Measurements from ENCODE around the gene TBC1D13. TPM values are rescaled to one million over a fixed set of nuclear protein-coding genes. Genes with fewer than 3 reads are reported as not detected.

The TBC1D13 gene
- total and polyA plus RNA-seq, 10 of the 15 experiments (the other 5 are each of a cell fraction or from before 2014, with no cell fraction given): 3.0 to 23.1 (median 16.5) TPM

GRCh38 chr9:128757602-128758001 lies 29.5 kb upstream of the TBC1D13 start:
- Histone ChIP-seq H3K9me3 (replicated peaks; ENCODE audit: control insufficient read depth, insufficient read depth, low read length) (no peaks in the 10 kb centered on the region), H3K27ac (ENCODE audit: control insufficient read depth, insufficient read depth) (no peak overlapping the region), H3K4me1 (ENCODE audit: control insufficient read depth, insufficient read depth, low read length) (no peaks in the 10 kb centered on the region), H3K36me3 (ENCODE audit: control insufficient read depth in 2 of 2, insufficient read depth in 2 of 2, low read length in 1 of 2) (no peaks in the 10 kb centered on the region; a peak in 1 of 4 replicates), H3K9ac (ENCODE audit: control insufficient read depth, insufficient read depth, low read length) (no peak overlapping the region), H3K4me2 (ENCODE audit: control insufficient read depth, insufficient read depth) (no peak overlapping the region), H3K27me3 (replicated peaks in 1 of 2; ENCODE audit: control insufficient read depth in 2 of 2, insufficient read depth in 2 of 2, low read length in 1 of 2) (no peaks in the 10 kb centered on the region), H3K4me3 (no peak overlapping the region), H3K79me2 (ENCODE audit: control insufficient read depth, insufficient read depth, low read length) (no peaks in the 10 kb centered on the region), H4K20me1 (ENCODE audit: control insufficient read depth, insufficient read depth) (no peaks in the 10 kb centered on the region), H2AFZ (ENCODE audit: control insufficient read depth, low read depth, low read length) (no peak overlapping the region)
- BruUV-seq (replicated peaks): no TSS peak
- ChIA-PET RAD21 (ENCODE audit: unreplicated experiment) (no interaction called here), SMC1A (ENCODE audit: uncharacterized antibody, unreplicated experiment) (no interaction called here), POLR2A (interaction anchor here (0.6 to 0.7 kb wide), 2 partner anchors 11 to 31 kb away, joined by 3 to 10 read pairs; no protein-coding TSS in a partner anchor), CTCF (no interaction called here)
- no peak for TF ChIP-seq NR2F1 (conservative IDR thresholded peaks at IDR 0.05)
- TF ChIP-seq EP300 (IDR thresholded peaks at IDR 0.05; ENCODE audit: borderline replicate concordance in 1 of 2, control insufficient read depth in 1 of 2, low read depth in 2 of 2, low read length in 2 of 2): no peak
- TF ChIP-seq NFYB (IDR thresholded peaks at IDR 0.05; ENCODE audit: insufficient read depth, low read depth, low read length): no peak
- DNase-seq (ENCODE audit: low read depth, low spot score): no peak
- intact Hi-C loops (cut with micrococcal nuclease; ENCODE audit: unreplicated experiment): no loop called here
- no peak for FAIRE-seq
- WGBS (ENCODE audit: insufficient coverage, insufficient replicate concordance, low lambda C conversion rate, missing lambda C conversion rate): 95% methylated on average over 6 of the region's 6 CpGs
- in situ Hi-C loops (cut with MboI): no loop called here
- ATAC-seq: no peak

GRCh38 chr9:128762671-128763449 lies 24.2 kb upstream of the TBC1D13 start:
- ChIA-PET SMC1A (ENCODE audit: uncharacterized antibody, unreplicated experiment) (interaction anchor here (1.2 kb wide), 1 partner anchor 25 kb away, joined by 3 read pairs; no protein-coding TSS in a partner anchor), CTCF (interaction anchor here (0.8 kb wide), 1 partner anchor 19 kb away, joined by 4 read pairs; no protein-coding TSS in a partner anchor), POLR2A (interaction anchor here (0.6 to 0.7 kb wide), 2 partner anchors 16 to 186 kb away, joined by 3 to 8 read pairs; no protein-coding TSS in a partner anchor), RAD21 (ENCODE audit: unreplicated experiment) (no interaction called here)
- in situ Hi-C loops (cut with MboI): no loop called here
- TF ChIP-seq WRNIP1 (IDR thresholded peaks at IDR 0.05; ENCODE audit: borderline replicate concordance, low read depth, low read length) (no peak), STAT3 (IDR thresholded peaks at IDR 0.05; ENCODE audit: low read depth, low read length) (no peak), SREBF2 (IDR thresholded peaks at IDR 0.05; ENCODE audit: low read length) (no peak), RFX5 (IDR thresholded peaks at IDR 0.05; ENCODE audit: low read depth, low read length) (no peak), BACH1 (IDR thresholded peaks at IDR 0.05; ENCODE audit: borderline replicate concordance) (no peak), EP300 (IDR thresholded peaks at IDR 0.05; ENCODE audit: borderline replicate concordance in 1 of 2, control insufficient read depth in 1 of 2, low read depth in 2 of 2, low read length in 2 of 2) (no peak), ZNF622 (IDR thresholded peaks at IDR 0.05) (no peak), NFIC (IDR thresholded peaks at IDR 0.05; ENCODE audit: low read depth, low read length) (no peak), CHD1 (IDR thresholded peaks at IDR 0.05; ENCODE audit: low read depth, low read length) (no peak), RAD51 (IDR thresholded peaks at IDR 0.05) (no peak), RELA (IDR thresholded peaks at IDR 0.05; ENCODE audit: borderline replicate concordance, partially characterized antibody) (no peak)
- TF ChIP-seq, protein P1, sequence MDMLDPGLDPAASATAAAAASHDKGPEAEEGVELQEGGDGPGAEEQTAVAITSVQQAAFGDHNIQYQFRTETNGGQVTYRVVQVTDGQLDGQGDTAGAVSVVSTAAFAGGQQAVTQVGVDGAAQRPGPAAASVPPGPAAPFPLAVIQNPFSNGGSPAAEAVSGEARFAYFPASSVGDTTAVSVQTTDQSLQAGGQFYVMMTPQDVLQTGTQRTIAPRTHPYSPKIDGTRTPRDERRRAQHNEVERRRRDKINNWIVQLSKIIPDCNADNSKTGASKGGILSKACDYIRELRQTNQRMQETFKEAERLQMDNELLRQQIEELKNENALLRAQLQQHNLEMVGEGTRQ (IDR thresholded peaks at IDR 0.05; ENCODE audit: borderline replicate concordance, low read depth, low read length): no peak
- TF ChIP-seq, protein P2, sequence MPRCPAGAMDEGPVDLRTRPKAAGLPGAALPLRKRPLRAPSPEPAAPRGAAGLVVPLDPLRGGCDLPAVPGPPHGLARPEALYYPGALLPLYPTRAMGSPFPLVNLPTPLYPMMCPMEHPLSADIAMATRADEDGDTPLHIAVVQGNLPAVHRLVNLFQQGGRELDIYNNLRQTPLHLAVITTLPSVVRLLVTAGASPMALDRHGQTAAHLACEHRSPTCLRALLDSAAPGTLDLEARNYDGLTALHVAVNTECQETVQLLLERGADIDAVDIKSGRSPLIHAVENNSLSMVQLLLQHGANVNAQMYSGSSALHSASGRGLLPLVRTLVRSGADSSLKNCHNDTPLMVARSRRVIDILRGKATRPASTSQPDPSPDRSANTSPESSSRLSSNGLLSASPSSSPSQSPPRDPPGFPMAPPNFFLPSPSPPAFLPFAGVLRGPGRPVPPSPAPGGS (IDR thresholded peaks at IDR 0.05; ENCODE audit: borderline replicate concordance, insufficient read depth, low read depth, low read length, poor library complexity, severe bottlenecking): no peak
- WGBS (ENCODE audit: insufficient coverage, insufficient replicate concordance, low lambda C conversion rate, missing lambda C conversion rate): 79% methylated on average over 9 of the region's 9 CpGs
- Histone ChIP-seq H4K20me1 (ENCODE audit: control insufficient read depth, insufficient read depth) (no peaks in the 10 kb centered on the region), H3K36me3 (ENCODE audit: control insufficient read depth in 2 of 2, insufficient read depth in 2 of 2, low read length in 1 of 2) (no peaks in the 10 kb centered on the region), H3K4me3 (no peak overlapping the region), H3K9me3 (replicated peaks; ENCODE audit: control insufficient read depth, insufficient read depth, low read length) (no peaks in the 10 kb centered on the region), H3K79me2 (ENCODE audit: control insufficient read depth, insufficient read depth, low read length) (no peaks in the 10 kb centered on the region), H3K27me3 (replicated peaks in 1 of 2; ENCODE audit: control insufficient read depth in 2 of 2, insufficient read depth in 2 of 2, low read length in 1 of 2) (no peaks in the 10 kb centered on the region), H3K27ac (ENCODE audit: control insufficient read depth, insufficient read depth) (no peak overlapping the region), H3K4me1 (ENCODE audit: control insufficient read depth, insufficient read depth, low read length) (no peaks in the 10 kb centered on the region), H3K9ac (ENCODE audit: control insufficient read depth, insufficient read depth, low read length) (no peak overlapping the region), H2AFZ (ENCODE audit: control insufficient read depth, low read depth, low read length) (no peak overlapping the region), H3K4me2 (ENCODE audit: control insufficient read depth, insufficient read depth) (no peak overlapping the region)
- ATAC-seq (no peak), FAIRE-seq (no peak), DNase-seq (ENCODE audit: low read depth, low spot score) (no peak)
- intact Hi-C loops (cut with micrococcal nuclease; ENCODE audit: unreplicated experiment): no loop called here
- BruUV-seq (replicated peaks): no TSS peak
